H9 (cell line): ENCODE measurements around the gene UFSP2. TPM values are rescaled to one million over a fixed set of nuclear protein-coding genes. Genes with fewer than 3 reads are reported as not detected.

Experiments used
- DNase-seq: peaks from one replicate; pipeline ENCODE4 v3.0.0-alpha.2; 2017
- H2AFZ ChIP-seq: one replicate; pipeline ENCODE4 v1.6.1; 2013; ENCODE audit warnings: mild to moderate bottlenecking, low read length, control low read depth, moderate library complexity
- H2AK5ac ChIP-seq: 2 replicates; pipeline ENCODE4 v1.6.1; 2013; ENCODE audit warnings: low read length, control low read depth, mixed read lengths; ENCODE audit not compliant: insufficient read length
- H2BK120ac ChIP-seq: one replicate; pipeline ENCODE4 v1.6.1; 2013; ENCODE audit warnings: low read depth, mild to moderate bottlenecking, low read length, control low read depth, inconsistent platforms; ENCODE audit not compliant: poor library complexity, severe bottlenecking
- H2BK12ac ChIP-seq: 2 replicates; pipeline ENCODE4 v1.6.1; 2013; ENCODE audit warnings: low read length, control low read depth, mixed read lengths, low read depth; ENCODE audit not compliant: insufficient read length
- H2BK15ac ChIP-seq: 2 replicates; pipeline ENCODE4 v1.6.1; 2013; ENCODE audit warnings: low read depth, low read length, control low read depth
- H2BK20ac ChIP-seq: one replicate; pipeline ENCODE4 v1.6.1; 2013; ENCODE audit warnings: low read depth, mild to moderate bottlenecking, low read length, control low read depth, inconsistent platforms; ENCODE audit not compliant: poor library complexity, severe bottlenecking
- H2BK5ac ChIP-seq: 2 replicates; pipeline ENCODE4 v1.6.1; 2013; ENCODE audit warnings: low read length, control low read depth, mixed read lengths; ENCODE audit not compliant: insufficient read length
- H3K14ac ChIP-seq: 2 replicates; pipeline ENCODE4 v1.6.1; 2013; ENCODE audit warnings: low read length, control low read depth; ENCODE audit not compliant: insufficient read depth
- H3K18ac ChIP-seq: 2 replicates; pipeline ENCODE4 v1.6.1; 2013; ENCODE audit warnings: low read depth, mild to moderate bottlenecking, mixed read lengths, low read length, control low read depth; ENCODE audit not compliant: insufficient read length
- H3K23ac ChIP-seq: 2 replicates; pipeline ENCODE4 v1.6.1; 2013; ENCODE audit warnings: low read length, control low read depth, mixed read lengths, low read depth; ENCODE audit not compliant: insufficient read length
- H3K23me2 ChIP-seq: 2 replicates; pipeline ENCODE4 v1.6.1; 2013; ENCODE audit warnings: low read depth, mild to moderate bottlenecking, mixed read lengths, low read length, control low read depth; ENCODE audit not compliant: insufficient read length, poor library complexity, severe bottlenecking
- H3K27ac ChIP-seq: 2 replicates; pipeline ENCODE4 v1.5.1; 2013; ENCODE audit warnings: low read length, control low read depth, mixed read lengths, low read depth; ENCODE audit not compliant: insufficient read length
- H3K27me3 ChIP-seq: 2 replicates; pipeline ENCODE4 v1.6.1; 2013; ENCODE audit warnings: low read length, control low read depth, inconsistent platforms; ENCODE audit not compliant: insufficient read depth
- H3K4ac ChIP-seq: 2 replicates; pipeline ENCODE4 v1.6.1; 2013; ENCODE audit warnings: low read depth, mild to moderate bottlenecking, control low read depth, inconsistent platforms, low read length, moderate library complexity
- H3K4me1 ChIP-seq: 2 replicates; pipeline ENCODE4 v1.6.1; 2013; ENCODE audit warnings: low read length, control low read depth, inconsistent platforms; ENCODE audit not compliant: insufficient read depth
- H3K4me2 ChIP-seq: 2 replicates; pipeline ENCODE4 v1.6.1; 2013; ENCODE audit warnings: low read length, control low read depth, mixed read lengths; ENCODE audit not compliant: insufficient read length, insufficient read depth
- H3K56ac ChIP-seq: 2 replicates; pipeline ENCODE4 v1.6.1; 2013; ENCODE audit warnings: low read depth, mild to moderate bottlenecking, mixed read lengths, low read length, control low read depth; ENCODE audit not compliant: insufficient read length
- H3K79me1 ChIP-seq: 2 replicates; pipeline ENCODE4 v1.6.1; 2013; ENCODE audit warnings: low read depth, mild to moderate bottlenecking, moderate library complexity, low read length, control low read depth, inconsistent platforms; ENCODE audit not compliant: insufficient read depth, poor library complexity, severe bottlenecking
- H3K79me2 ChIP-seq: 2 replicates; pipeline ENCODE4 v1.6.1; 2013; ENCODE audit warnings: low read length, control low read depth, inconsistent platforms; ENCODE audit not compliant: insufficient read depth
- H3K9ac ChIP-seq: 2 replicates; pipeline ENCODE4 v1.6.1; 2013; ENCODE audit warnings: low read length, control low read depth, mixed read lengths; ENCODE audit not compliant: insufficient read length; ENCODE audit errors: extremely low read depth
- H3K9me3 ChIP-seq: one replicate; pipeline ENCODE4 v1.6.1; 2013; ENCODE audit warnings: low read depth, low read length, inconsistent platforms; ENCODE audit not compliant: control insufficient read depth
- H3T11ph ChIP-seq: one replicate; pipeline ENCODE4 v1.6.1; 2013; ENCODE audit warnings: mild to moderate bottlenecking, low read length, control low read depth, inconsistent platforms
- H4K20me1 ChIP-seq: one replicate; pipeline ENCODE4 v1.6.1; 2013; ENCODE audit not compliant: control insufficient read depth, insufficient read length, insufficient read depth
- H4K5ac ChIP-seq: 2 replicates; pipeline ENCODE4 v1.6.1; 2013; ENCODE audit warnings: low read depth, mild to moderate bottlenecking, mixed read lengths, low read length, control low read depth; ENCODE audit not compliant: insufficient read length
- H4K8ac ChIP-seq: replicated peaks from 2 replicates; pipeline ENCODE4 v1.6.1; 2013; ENCODE audit warnings: low read length, control low read depth, mixed read lengths, low read depth; ENCODE audit not compliant: insufficient read length
- H4K91ac ChIP-seq: 2 replicates; pipeline ENCODE4 v1.6.1; 2013; ENCODE audit warnings: low read depth, mild to moderate bottlenecking, moderate library complexity, mixed read lengths, low read length, control low read depth; ENCODE audit not compliant: insufficient read length
- H3K27ac Mint-ChIP-seq, 3 experiments: 2 replicates in 2 of 3; 3 replicates in 1 of 3; pipeline ENCODE4 v1.8.0; 2020 to 2021; ENCODE audit warnings: mixed read lengths in 3 of 3, mild to moderate bottlenecking in 1 of 3, moderate library complexity in 1 of 3
- H3K27me3 Mint-ChIP-seq: 2 replicates; pipeline ENCODE4 v1.8.0; 2021; ENCODE audit warnings: low read depth, mild to moderate bottlenecking, moderate library complexity, mixed read lengths
- H3K36me3 Mint-ChIP-seq, 3 experiments: 2 replicates in 2 of 3; 3 replicates in 1 of 3; pipeline ENCODE4 v1.8.0; 2020 to 2021; ENCODE audit warnings: low read depth in 3 of 3, mixed read lengths in 3 of 3; ENCODE audit not compliant: insufficient read depth in 1 of 3
- H3K4me1 Mint-ChIP-seq, 2 experiments: 2 replicates each; pipeline ENCODE4 v1.8.0; 2020; ENCODE audit warnings: mixed read lengths in 2 of 2
- H3K4me3 Mint-ChIP-seq, 2 experiments: 2 replicates in 1 of 2; 3 replicates in 1 of 2; pipeline ENCODE4 v1.8.0; 2020 to 2021; ENCODE audit warnings: mild to moderate bottlenecking in 2 of 2, mixed read lengths in 2 of 2, moderate library complexity in 1 of 2
- H3K9me3 Mint-ChIP-seq, 2 experiments: 2 replicates in 1 of 2; 3 replicates in 1 of 2; pipeline ENCODE4 v1.8.0; 2020; ENCODE audit warnings: mild to moderate bottlenecking in 2 of 2, mixed read lengths in 2 of 2, moderate library complexity in 1 of 2
- CTCF ChIP-seq: fragments of 200-600 bp; sonication (generic); conservative IDR thresholded peaks from 3 replicates; pipeline ENCODE4 v1.8.0; 2021; ENCODE audit warnings: antibody characterized with exemption, mild to moderate bottlenecking
- WGBS: extraction: QIAGEN DNeasy Blood & Tissue Kit; methylation state at CpG from one replicate; pipeline ENCODE4 v1.1.7; 2013; ENCODE audit warnings: missing lambda C conversion rate, low lambda C conversion rate, mixed read lengths; ENCODE audit not compliant: insufficient read length; ENCODE audit errors: extremely low coverage; 5-methylcytosine and 5-hydroxymethylcytosine counted together
- total RNA-seq: library from RNA; stranded (reverse); gene quantifications from 2 replicates; pipeline ENCODE4 v1.2.1, GENCODE V29; 2021

Gene UFSP2
- total RNA-seq, 1 experiment from 2014 or later, result 41.1 TPM

GRCh38 chr4:185404031-185404430 lies 21.7 kb downstream of the UFSP2 start:
- no peaks in the 10 kb centered on the region for H3K27me3 ChIP-seq
- H3K9ac ChIP-seq, result no peak overlapping the region
- TF ChIP-seq CTCF, result no peak
- peaks cover 3 to 72% (median 66%) of the 10 kb centered on the region in 3 experiments; a peak in 6 of 7 replicates for H3K36me3 Mint-ChIP-seq
- no peaks in the 10 kb centered on the region for H3K27me3 Mint-ChIP-seq
- no peak for DNase-seq
- WGBS, result no CpG with 5 or more reads among the region's 4 CpGs
- no peak overlapping the region for H3K14ac ChIP-seq
- no peak overlapping the region for H2BK15ac ChIP-seq
- no peak overlapping the region for H3K18ac ChIP-seq
- H2BK12ac ChIP-seq, result no peak overlapping the region
- no peaks in the 10 kb centered on the region for H3K79me2 ChIP-seq
- H3K9me3 Mint-ChIP-seq, result no peaks in the 10 kb centered on the region
- H2BK5ac ChIP-seq, result no peak overlapping the region
- H3K23me2 ChIP-seq, result no peaks in the 10 kb centered on the region
- no peak overlapping the region for H3K4me2 ChIP-seq
- H3K27ac ChIP-seq, result no peak overlapping the region
- H3K4me1 Mint-ChIP-seq, result peaks cover 0 to 2% of the 10 kb centered on the region in 2 experiments; a peak in 1 of 4 replicates
- H3K79me1 ChIP-seq, result no peaks in the 10 kb centered on the region
- no peak overlapping the region for H4K5ac ChIP-seq
- H3T11ph ChIP-seq, result no peak overlapping the region
- H3K9me3 ChIP-seq, result no peaks in the 10 kb centered on the region
- H3K56ac ChIP-seq, result no peak overlapping the region
- no peak overlapping the region for H4K8ac ChIP-seq
- no peaks in the 10 kb centered on the region for H3K4me1 ChIP-seq
- H2AK5ac ChIP-seq, result no peak overlapping the region
- H2BK120ac ChIP-seq, result no peak overlapping the region
- no peak overlapping the region for H3K4ac ChIP-seq
- H3K23ac ChIP-seq, result no peak overlapping the region
- no peak overlapping the region for H4K91ac ChIP-seq
- H3K4me3 Mint-ChIP-seq, result no peak overlapping the region
- H4K20me1 ChIP-seq, result no peaks in the 10 kb centered on the region
- H3K27ac Mint-ChIP-seq, result no peak overlapping the region; a peak in 1 of 7 replicates
- H2BK20ac ChIP-seq, result no peak overlapping the region
- no peak overlapping the region for H2AFZ ChIP-seq
